BJ (cell line): Measurements from ENCODE around the gene NME3. TPM values are rescaled to one million over a fixed set of nuclear protein-coding genes. Genes with fewer than 3 reads are reported as not detected.

Source experiments
- CTCF ChIA-PET: fragments of 350-600 bp; formaldehyde crosslinking; extraction: SDS; loops from one replicate; lab custom pipeline; 2021; ENCODE audit warnings: antibody characterized with exemption, inconsistent platforms; lab: Yijun Ruan, JAX
- POLR2A ChIA-PET: fragments of 300-600 bp; sonication (Branson Sonifier 250); formaldehyde crosslinking; extraction: SDS; loops from one replicate; lab custom pipeline; 2021; ENCODE audit warnings: antibody characterized with exemption; lab: Charles Lee
- DNase-seq: peaks from one replicate; pipeline ENCODE4 v3.0.0-alpha.2; 2011; ENCODE audit warnings: low read depth
- H3K27me3 ChIP-seq: 2 replicates; pipeline ENCODE4 v1.6.0; 2011; ENCODE audit warnings: low read length; ENCODE audit not compliant: control insufficient read depth, insufficient read depth
- H3K36me3 ChIP-seq: 2 replicates; pipeline ENCODE4 v1.5.1; 2011; ENCODE audit warnings: low read length; ENCODE audit not compliant: control insufficient read depth, insufficient read depth
- H3K4me3 ChIP-seq: 2 replicates; pipeline ENCODE4 v1.5.1; 2011; ENCODE audit warnings: low read depth, mild to moderate bottlenecking, control low read depth, low read length
- polyA plus RNA-seq: library from polyadenylated mRNA; depleted of rRNA; stranded (reverse); fragments of >200 nt; gene quantifications from 2 replicates; pipeline ENCODE4 v1.2.3, GENCODE V29; 2011
- TF ChIP-seq, protein P1 (sequence below): IDR thresholded peaks from 2 replicates; pipeline ENCODE4 v1.5.1; 2011; ENCODE audit warnings: low read depth, mild to moderate bottlenecking, control low read depth, inconsistent platforms, low read length, moderate library complexity; ENCODE audit not compliant: insufficient read depth

The NME3 gene
- polyA plus RNA-seq, 1 experiment = 34.3 TPM

DNA sequence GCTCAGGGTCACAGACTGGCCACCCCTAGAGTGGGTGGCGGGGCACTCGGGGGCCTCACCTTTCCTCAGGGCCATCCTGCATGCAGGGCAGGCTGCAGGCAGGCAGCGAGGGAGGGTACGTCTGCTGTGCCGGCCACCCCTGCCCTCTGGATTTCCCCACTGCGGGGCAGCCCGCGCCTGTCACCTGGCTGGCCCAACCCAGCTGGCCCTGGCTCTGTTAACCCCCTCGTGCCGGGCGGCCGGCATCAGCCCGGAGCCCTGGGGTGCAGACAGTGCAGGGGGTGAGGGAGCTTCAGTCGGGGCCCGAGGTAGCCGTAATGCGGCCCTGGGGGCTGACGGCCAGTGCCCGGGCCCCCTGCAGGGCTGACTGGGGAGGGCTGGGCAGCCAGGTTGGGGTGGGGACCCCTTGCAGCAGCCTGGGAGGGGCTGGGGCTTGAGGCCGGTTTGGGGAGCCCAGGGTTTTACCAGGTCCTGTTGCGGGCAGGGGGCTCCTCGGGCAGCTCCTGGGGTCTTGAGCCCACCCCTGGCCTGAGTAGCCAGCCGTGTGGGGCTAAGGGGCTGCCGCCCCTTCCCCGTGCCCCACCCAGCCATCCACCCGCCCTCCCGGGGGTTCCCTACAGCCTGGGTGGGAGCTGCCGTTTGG is 22.4 kb upstream of the NME3 start, which contains the start of gene IGFALS:
IGFALS (minus strand) TSS at position 128 of the 643 bp plus-strand sequence; CDS start at position 75, 53 bp downstream.
- no peak for DNase-seq
- Histone ChIP-seq H3K36me3 (peaks cover 4% of the 10 kb centered on the region), H3K4me3 (no peak within 1 kb of the TSS), H3K27me3 (no peaks in the 10 kb centered on the region)
- ChIA-PET POLR2A (no interaction called here), CTCF (no interaction called here)
- TF ChIP-seq, protein P1, sequence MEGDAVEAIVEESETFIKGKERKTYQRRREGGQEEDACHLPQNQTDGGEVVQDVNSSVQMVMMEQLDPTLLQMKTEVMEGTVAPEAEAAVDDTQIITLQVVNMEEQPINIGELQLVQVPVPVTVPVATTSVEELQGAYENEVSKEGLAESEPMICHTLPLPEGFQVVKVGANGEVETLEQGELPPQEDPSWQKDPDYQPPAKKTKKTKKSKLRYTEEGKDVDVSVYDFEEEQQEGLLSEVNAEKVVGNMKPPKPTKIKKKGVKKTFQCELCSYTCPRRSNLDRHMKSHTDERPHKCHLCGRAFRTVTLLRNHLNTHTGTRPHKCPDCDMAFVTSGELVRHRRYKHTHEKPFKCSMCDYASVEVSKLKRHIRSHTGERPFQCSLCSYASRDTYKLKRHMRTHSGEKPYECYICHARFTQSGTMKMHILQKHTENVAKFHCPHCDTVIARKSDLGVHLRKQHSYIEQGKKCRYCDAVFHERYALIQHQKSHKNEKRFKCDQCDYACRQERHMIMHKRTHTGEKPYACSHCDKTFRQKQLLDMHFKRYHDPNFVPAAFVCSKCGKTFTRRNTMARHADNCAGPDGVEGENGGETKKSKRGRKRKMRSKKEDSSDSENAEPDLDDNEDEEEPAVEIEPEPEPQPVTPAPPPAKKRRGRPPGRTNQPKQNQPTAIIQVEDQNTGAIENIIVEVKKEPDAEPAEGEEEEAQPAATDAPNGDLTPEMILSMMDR = no peak

DNA sequence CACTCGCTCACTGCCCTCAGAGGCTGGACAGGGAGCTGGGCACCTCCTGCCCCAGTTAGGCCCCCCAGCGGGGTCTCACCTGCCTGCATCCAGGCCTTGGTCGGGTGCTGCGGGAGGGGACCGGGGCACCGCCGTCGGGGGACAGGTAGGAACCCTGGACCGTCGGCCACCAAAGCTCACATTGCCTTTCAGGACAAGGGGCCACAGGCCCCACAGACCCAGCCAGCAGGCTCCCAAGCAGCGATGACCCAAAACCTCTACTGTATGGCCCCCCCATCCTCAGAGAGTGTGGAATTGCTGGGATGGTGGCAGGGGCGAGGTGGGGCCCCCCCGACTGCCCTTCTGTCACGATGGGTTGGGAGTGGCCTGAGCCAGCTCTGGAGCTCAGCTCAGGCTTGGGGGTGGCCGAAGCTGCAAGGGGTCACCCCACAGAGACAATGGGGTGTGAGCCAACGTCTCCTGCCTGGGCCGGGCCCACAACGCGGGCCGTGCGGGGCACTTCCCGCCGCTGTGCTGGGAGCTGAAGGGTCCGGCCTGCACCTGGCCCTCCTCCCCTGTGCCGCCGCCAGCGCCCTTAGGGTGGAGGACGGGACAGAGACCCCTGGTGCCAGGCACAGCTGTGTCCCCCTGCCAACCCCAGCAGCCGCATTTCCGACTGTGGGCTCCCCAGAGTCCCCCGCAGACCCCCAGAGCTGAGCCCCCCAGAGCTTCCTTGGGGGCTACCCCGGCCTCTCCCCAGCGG is 21.7 kb upstream of the NME3 start:
- TF ChIP-seq, protein P1 = no peak
- DNase-seq = no peak
- no peaks in the 10 kb centered on the region for H3K27me3 ChIP-seq
- no peak overlapping the region for H3K4me3 ChIP-seq
- POLR2A ChIA-PET = no interaction called here
- H3K36me3 ChIP-seq = peaks cover 7% of the 10 kb centered on the region
- CTCF ChIA-PET = no interaction called here

DNA sequence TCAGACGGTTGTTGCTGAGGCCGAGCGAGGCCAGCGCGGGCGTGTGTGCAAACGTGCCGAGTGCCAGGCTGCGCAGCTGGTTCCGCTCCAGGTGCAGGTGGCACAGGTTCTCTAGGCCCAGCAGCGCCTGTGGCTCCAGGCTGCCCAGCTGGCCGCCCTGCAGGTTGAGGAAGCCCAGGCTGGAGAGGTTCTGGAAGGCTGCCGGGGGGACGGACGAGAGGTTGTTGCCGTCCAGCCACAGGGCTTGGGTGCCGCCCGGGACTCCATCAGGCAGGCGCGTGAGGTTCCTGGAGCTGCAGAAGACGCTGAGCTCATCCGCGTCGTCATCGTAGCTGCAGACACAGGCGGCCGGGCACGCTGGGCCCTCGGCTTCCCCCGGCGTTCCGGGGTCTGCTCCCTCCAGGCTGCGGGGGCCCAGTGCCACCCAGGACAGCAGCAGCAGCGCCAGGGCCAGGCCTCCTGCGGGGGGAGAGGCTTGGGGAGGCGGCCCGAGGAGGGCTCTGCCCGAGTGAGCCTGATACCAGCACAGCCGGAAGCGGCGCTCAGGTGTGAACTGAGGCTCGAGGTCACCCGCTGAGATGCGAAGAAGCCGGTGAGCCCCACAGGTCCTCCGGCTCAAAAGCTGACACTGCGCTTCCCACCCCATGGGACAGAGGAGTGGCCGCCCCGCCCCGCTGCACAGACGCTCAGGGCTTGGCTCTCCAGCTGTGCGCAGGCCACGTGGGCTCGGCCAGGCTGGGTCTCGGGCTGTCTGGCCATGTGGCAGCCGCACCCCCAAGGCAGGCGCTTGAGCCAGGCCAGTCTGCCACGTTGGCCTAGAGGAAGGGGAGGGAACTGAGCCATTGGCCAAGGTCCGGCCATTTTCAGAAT is 20.8 kb upstream of the NME3 start:
- Histone ChIP-seq H3K27me3 (no peaks in the 10 kb centered on the region), H3K36me3 (peaks cover 9% of the 10 kb centered on the region), H3K4me3 (no peak overlapping the region)
- TF ChIP-seq, protein P1 = no peak
- POLR2A ChIA-PET = no interaction called here
- CTCF ChIA-PET = interaction anchor here (1.7 kb wide), 1 partner anchor 10 kb away, joined by 3 read pairs; the partner anchor contains the start of genes NUBP2 and SPSB3
- no peak for DNase-seq

DNA sequence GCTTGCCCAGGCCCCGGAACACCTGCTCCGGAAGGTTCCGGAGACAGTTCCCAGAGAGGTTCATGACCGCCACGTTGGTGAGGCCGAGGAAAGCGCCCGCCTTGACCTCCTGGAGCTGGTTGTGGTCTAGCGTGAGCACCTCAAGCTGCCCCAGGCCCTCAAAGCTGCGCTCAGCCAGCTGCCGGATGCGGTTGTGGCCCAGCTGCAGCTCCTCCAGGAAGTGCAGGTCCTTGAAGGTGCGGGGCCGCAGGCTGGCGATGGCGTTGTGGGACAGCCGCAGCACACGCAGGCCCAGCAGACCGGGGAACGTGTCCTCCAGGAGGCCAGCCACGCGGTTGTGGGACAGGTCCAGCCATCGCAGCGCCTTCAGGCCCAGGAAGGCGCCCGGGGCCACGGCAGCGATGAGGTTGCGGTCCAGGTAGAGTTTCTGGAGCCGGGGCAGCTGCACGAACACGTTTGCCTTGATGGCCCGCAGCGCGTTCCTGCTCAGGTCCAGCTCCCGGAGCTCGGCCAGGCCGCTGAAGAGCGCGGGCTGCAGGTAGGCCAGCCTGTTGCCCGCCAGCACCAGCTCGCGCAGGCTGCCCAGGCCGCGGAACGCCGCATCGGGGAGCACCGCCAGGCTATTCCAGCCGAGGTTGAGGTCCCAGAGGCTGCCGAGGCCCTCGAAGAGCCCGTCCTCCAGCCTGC is 20.1 kb upstream of the NME3 start:
- Histone ChIP-seq H3K36me3 (peaks cover 11% of the 10 kb centered on the region), H3K4me3 (no peak overlapping the region), H3K27me3 (no peaks in the 10 kb centered on the region)
- ChIA-PET CTCF (interaction anchor here (1.7 kb wide), 1 partner anchor 9 kb away, joined by 3 read pairs; the partner anchor contains the start of genes NUBP2 and SPSB3), POLR2A (no interaction called here)
- DNase-seq = no peak
- TF ChIP-seq, protein P1 = no peak
